Parathyroid adenoma (tissue), 2 donors: Measurements from ENCODE around the gene MUC5AC.

Experiments
- H2AFZ ChIP-seq: fragments of 300-600 bp; sonication (generic); one replicate; pipeline ENCODE4 v1.7.0; 2017; ENCODE audit warnings: antibody characterized with exemption, mild to moderate bottlenecking
- H3K27ac ChIP-seq: fragments of 300-600 bp; sonication (generic); one replicate; pipeline ENCODE4 v1.7.0; 2017
- H3K27me3 ChIP-seq: fragments of 300-600 bp; sonication (generic); one replicate; pipeline ENCODE4 v1.7.0; 2017; ENCODE audit warnings: low read length; ENCODE audit not compliant: control insufficient read depth, insufficient read depth
- H3K36me3 ChIP-seq: fragments of 300-600 bp; sonication (generic); one replicate; pipeline ENCODE4 v1.7.0; 2017; ENCODE audit warnings: low read length; ENCODE audit not compliant: control insufficient read depth, insufficient read depth
- H3K4me1 ChIP-seq: fragments of 300-600 bp; sonication (generic); one replicate; pipeline ENCODE4 v1.7.0; 2017; ENCODE audit warnings: control low read depth
- H3K4me2 ChIP-seq: fragments of 300-600 bp; sonication (generic); one replicate; pipeline ENCODE4 v1.7.0; 2017; ENCODE audit warnings: low read length
- H3K4me3 ChIP-seq: fragments of 300-600 bp; sonication (generic); one replicate; pipeline ENCODE4 v1.7.0; 2017; ENCODE audit warnings: low read depth, low read length
- H3K79me2 ChIP-seq: fragments of 300-600 bp; sonication (generic); one replicate; pipeline ENCODE4 v1.7.0; 2017; ENCODE audit warnings: control low read depth
- H3K9ac ChIP-seq: fragments of 300-600 bp; sonication (generic); one replicate; pipeline ENCODE4 v1.7.0; 2017; ENCODE audit warnings: mild to moderate bottlenecking
- H3K9me3 ChIP-seq: fragments of 300-600 bp; sonication (generic); one replicate; pipeline ENCODE4 v1.7.0; 2017; ENCODE audit warnings: low read length; ENCODE audit not compliant: control insufficient read depth
- TF ChIP-seq, protein P1 (sequence below): fragments of 300-600 bp; sonication (generic); IDR thresholded peaks from one replicate; pipeline ENCODE4 v1.7.0; 2017; ENCODE audit warnings: antibody characterized with exemption, mild to moderate bottlenecking
- donor health status: primary hyperparathyroidism.

The MUC5AC gene

DNA sequence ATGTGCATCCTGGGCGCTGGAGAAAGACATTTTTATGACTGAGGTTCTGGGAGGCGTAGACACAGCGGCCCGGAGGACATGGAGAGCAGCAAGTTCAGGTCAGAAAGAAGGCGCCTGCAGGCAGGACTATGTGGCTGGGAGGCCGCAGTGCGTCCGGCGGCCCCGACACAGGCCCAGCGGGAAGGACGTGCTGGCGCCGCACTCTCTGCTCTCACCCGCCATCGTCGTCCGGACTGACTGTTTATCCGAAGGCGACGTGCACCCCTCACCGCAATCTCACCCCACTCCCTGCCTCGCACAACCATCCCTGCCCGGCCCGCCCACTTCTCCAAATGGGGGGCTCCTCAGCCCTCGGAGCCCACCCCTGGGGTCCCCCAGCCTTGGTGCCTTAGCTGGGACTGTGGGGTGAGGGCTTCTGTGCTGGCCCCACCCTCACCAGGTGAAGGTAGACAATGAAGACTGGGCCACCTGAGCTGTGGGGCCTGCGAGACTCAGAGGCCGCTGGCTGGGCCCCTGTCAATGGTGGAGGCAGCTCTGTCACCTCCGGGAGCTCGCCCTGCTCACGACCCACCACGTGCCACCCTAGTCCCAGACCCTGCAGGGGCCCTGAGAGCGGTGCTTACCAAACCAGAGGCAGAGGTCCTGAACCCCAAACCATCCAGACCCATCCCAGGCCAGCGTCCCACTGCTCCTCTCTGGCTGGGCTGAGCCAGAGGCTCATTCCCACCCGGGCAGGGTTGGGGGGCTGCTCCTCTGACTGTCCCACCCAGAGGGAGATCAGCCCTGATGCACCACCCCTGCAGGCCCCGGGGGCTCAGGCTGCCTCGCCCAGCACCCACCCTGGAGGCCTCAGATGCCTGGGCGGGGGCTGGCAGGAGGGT, 48.9 kb downstream of the MUC5AC start:
- Histone ChIP-seq H3K27ac (no peak overlapping the region), H3K4me3 (no peak overlapping the region), H3K4me1 (no peaks in the 10 kb centered on the region), H3K36me3 (no peaks in the 10 kb centered on the region), H3K27me3 (no peaks in the 10 kb centered on the region), H3K4me2 (no peak overlapping the region), H2AFZ (no peak overlapping the region), H3K9ac (no peak overlapping the region), H3K79me2 (no peaks in the 10 kb centered on the region), H3K9me3 (no peaks in the 10 kb centered on the region)
- TF ChIP-seq, protein P1, sequence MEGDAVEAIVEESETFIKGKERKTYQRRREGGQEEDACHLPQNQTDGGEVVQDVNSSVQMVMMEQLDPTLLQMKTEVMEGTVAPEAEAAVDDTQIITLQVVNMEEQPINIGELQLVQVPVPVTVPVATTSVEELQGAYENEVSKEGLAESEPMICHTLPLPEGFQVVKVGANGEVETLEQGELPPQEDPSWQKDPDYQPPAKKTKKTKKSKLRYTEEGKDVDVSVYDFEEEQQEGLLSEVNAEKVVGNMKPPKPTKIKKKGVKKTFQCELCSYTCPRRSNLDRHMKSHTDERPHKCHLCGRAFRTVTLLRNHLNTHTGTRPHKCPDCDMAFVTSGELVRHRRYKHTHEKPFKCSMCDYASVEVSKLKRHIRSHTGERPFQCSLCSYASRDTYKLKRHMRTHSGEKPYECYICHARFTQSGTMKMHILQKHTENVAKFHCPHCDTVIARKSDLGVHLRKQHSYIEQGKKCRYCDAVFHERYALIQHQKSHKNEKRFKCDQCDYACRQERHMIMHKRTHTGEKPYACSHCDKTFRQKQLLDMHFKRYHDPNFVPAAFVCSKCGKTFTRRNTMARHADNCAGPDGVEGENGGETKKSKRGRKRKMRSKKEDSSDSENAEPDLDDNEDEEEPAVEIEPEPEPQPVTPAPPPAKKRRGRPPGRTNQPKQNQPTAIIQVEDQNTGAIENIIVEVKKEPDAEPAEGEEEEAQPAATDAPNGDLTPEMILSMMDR: no peak

DNA sequence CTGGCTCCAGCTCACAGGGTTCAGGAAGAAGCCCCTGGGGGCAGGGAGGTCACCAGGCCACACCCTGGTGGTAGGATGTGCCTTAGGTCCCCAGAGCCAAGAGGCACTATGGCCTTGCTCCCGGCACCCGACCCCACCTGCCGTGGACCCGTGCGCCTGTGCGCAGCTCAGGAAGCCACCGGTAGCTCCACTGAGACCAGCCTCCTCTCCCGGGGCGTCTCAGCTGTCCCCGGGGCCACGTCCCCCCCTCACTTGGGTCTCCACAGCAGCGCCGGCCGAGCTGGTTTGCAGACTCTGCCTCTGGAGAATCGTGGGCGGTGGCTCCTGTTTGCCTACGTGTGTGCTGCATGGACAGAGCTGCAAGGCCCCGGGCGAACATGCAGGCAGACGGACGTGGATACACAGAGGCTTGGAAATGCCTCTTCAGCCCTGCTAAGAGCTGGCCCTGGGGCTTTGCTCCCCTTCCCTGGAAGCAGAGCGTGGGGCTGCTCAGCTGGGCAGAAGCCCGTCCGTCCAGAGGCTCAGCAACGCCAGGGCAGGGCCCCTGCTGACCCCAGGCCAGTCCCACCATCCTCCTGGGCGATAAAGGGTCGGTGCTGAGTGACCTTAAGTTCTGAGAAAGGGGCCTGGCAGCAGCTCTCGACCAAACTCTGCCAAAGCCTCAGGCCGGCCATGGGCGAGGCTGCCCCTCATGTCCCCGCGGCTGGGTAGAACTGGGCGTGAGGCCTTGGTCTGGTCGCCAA, 49.8 kb downstream of the MUC5AC start:
- Histone ChIP-seq H3K9ac (no peak overlapping the region), H3K4me1 (no peaks in the 10 kb centered on the region), H3K79me2 (no peaks in the 10 kb centered on the region), H3K27me3 (no peaks in the 10 kb centered on the region), H3K27ac (no peak overlapping the region), H3K9me3 (no peaks in the 10 kb centered on the region), H3K4me3 (no peak overlapping the region), H2AFZ (no peak overlapping the region), H3K4me2 (no peak overlapping the region), H3K36me3 (no peaks in the 10 kb centered on the region)
- TF ChIP-seq, protein P1: no peak

DNA sequence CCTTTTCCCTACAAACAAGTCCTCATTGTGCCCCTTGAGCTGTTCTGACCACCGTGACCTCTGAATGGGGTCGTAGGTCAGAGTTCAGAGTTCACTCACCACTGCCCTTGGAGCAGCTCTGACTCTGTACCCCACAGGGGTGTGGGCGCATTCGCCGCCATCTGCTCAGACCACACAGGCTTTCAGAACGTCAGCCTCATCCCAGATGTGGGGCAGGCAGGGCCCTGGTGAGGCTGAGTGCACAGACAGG, 50.3 kb downstream of the MUC5AC start:
- Histone ChIP-seq H3K27ac (no peak overlapping the region), H3K36me3 (no peaks in the 10 kb centered on the region), H3K27me3 (no peaks in the 10 kb centered on the region), H3K9ac (no peak overlapping the region), H3K79me2 (no peaks in the 10 kb centered on the region), H3K4me1 (no peaks in the 10 kb centered on the region), H3K4me2 (no peak overlapping the region), H3K9me3 (no peaks in the 10 kb centered on the region), H3K4me3 (no peak overlapping the region), H2AFZ (no peak overlapping the region)
- TF ChIP-seq, protein P1: no peak

DNA sequence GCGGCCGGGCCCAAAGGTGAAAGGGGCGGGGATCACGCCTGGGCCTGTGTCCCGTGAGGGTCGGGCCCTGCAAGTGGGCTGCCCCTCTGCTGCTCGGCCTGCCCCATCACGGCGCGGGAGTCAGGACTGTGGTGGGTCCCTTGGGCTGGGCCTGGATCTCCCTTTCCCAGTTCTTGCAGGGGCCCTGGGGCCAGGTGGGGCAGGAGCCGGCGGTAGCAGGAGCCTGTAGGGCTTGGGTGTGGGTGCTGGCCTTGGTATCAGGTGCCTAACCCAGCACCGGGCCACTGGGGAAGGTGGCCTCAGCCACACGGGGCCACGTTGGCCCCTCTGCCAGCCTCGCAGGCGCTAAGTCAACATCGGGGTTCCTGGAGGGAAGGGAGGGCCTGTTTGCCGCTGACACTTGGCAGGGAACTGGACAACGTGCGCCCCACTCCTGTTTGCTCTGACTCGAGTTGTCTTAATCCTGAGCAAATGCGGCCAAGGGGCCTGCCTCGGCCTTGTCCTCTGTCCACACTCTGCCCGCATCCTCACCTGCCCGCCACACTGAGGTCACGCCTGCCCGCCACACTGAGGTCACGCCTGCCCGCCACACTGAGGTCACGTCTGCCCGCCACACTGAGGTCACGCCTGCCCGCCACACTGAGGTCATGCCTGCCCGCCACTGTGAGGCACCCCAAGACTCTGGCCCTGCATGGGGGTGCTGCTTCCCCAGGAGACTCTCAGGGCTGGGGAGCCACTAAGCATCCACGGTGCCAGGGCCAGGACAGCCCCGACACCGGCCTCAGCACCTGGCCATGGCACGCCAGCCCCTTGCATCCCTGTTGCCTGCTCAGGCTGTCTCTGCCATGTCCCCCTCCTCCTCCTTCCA, 50.9 kb downstream of the MUC5AC start:
- Histone ChIP-seq H3K27me3 (no peaks in the 10 kb centered on the region), H3K4me3 (no peak overlapping the region), H3K36me3 (no peaks in the 10 kb centered on the region), H3K4me1 (no peaks in the 10 kb centered on the region), H3K4me2 (no peak overlapping the region), H3K9ac (no peak overlapping the region), H3K9me3 (no peaks in the 10 kb centered on the region), H3K79me2 (no peaks in the 10 kb centered on the region), H3K27ac (no peak overlapping the region), H2AFZ (no peak overlapping the region)
- TF ChIP-seq, protein P1: no peak
